Gastroesophageal sphincter (tissue), 3 donors: ENCODE data around the gene PCBP3.

Experiments
- POLR2AphosphoS5 ChIP-seq: sonication (generic); formaldehyde crosslinking; IDR thresholded peaks from one replicate; pipeline ENCODE4 v1.6.1; 2017; ENCODE audit warnings: antibody characterized with exemption
- TF ChIP-seq, protein P1 (sequence below), 4 experiments: fragments of 200-600 bp in 2 of 4; fragments of 450-650 bp in 2 of 4; sonication (generic) in 1 of 4; IDR thresholded peaks; one replicate each; pipeline ENCODE4 v1.5.1; 2017 to 2019; ENCODE audit warnings: antibody characterized with exemption in 4 of 4, mild to moderate bottlenecking in 2 of 4, moderate library complexity in 2 of 4

DNA sequence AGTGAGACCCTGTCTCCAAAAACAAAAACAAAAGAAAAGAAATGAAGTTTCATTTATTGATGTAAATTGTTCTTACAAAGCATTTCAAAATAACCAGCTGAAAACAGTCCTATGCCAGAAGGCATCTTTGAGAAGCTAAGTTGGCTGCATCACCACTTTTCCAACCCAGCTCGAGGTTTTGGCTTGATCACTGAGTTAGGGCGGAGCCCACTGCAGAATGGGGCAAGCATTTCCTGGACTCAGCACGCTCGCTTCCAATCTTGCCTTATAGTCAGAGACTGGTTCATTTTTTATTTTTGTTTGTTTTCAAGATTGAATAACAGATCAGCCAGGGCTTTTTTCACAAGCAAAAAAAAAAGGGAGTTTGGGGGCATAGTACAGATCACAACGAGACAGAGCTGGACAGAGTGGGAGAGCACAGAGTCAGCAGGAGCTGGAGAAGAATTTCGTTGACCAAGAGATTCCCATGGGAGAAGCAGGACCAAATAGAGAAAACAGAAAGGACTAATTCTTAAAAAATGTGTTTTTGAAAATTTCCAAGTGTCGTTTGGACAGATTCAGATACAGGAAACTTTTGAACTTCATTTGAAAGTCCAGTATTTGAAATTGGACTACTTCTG is 314.6 kb downstream of the PCBP3 start:
- TF ChIP-seq, protein P1, sequence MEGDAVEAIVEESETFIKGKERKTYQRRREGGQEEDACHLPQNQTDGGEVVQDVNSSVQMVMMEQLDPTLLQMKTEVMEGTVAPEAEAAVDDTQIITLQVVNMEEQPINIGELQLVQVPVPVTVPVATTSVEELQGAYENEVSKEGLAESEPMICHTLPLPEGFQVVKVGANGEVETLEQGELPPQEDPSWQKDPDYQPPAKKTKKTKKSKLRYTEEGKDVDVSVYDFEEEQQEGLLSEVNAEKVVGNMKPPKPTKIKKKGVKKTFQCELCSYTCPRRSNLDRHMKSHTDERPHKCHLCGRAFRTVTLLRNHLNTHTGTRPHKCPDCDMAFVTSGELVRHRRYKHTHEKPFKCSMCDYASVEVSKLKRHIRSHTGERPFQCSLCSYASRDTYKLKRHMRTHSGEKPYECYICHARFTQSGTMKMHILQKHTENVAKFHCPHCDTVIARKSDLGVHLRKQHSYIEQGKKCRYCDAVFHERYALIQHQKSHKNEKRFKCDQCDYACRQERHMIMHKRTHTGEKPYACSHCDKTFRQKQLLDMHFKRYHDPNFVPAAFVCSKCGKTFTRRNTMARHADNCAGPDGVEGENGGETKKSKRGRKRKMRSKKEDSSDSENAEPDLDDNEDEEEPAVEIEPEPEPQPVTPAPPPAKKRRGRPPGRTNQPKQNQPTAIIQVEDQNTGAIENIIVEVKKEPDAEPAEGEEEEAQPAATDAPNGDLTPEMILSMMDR (IDR thresholded peaks at IDR 0.05) = no peak
- TF ChIP-seq POLR2AphosphoS5 = peak; percentile 73
